ENCODE data around the gene OTUD3.

OTUD3 gene

GRCh38 chr1:19955534-19956170, 73.5 kb downstream of the OTUD3 start:
- no peak for DNase-seq (ENCODE audit: low spot score)

GRCh38 chr1:19957779-19958178, 75.6 kb downstream of the OTUD3 start:
- no peak for DNase-seq (ENCODE audit: low spot score)

- DNase-seq (ENCODE audit: low spot score): no peak
Measured at GRCh38 chr1:19960591-19960990, 78.4 kb downstream of the OTUD3 start.

Measured in AG08395 (cell line).